LNCAP (cell line): ENCODE results near the gene PKP1.

Source experiments
- CTCF ChIP-seq: fragments of 450-650 bp; IDR thresholded peaks from 2 replicates; pipeline ENCODE4 v1.5.1; 2017; ENCODE audit warnings: mild to moderate bottlenecking

The PKP1 gene

GRCh38 chr1:201251851-201252430 lies 31.4 kb upstream of the PKP1 start:
- TF ChIP-seq CTCF = no peak

- TF ChIP-seq CTCF = no peak
These were observed 30.3 kb upstream of the PKP1 start for GRCh38 chr1:201252944-201253371.

- TF ChIP-seq CTCF = no peak
These were observed 29.9 kb upstream of the PKP1 start for GRCh38 chr1:201253411-201253810.

GRCh38 chr1:201253906-201254624 lies 29.2 kb upstream of the PKP1 start:
- no peak for TF ChIP-seq CTCF

GRCh38 chr1:201254625-201255478 lies 28.5 kb upstream of the PKP1 start:
- peak; percentile 100 for TF ChIP-seq CTCF

GRCh38 chr1:201255479-201256362 lies 27.6 kb upstream of the PKP1 start:
- TF ChIP-seq CTCF = no peak

- no peak for TF ChIP-seq CTCF
These were observed 24.5 kb upstream of the PKP1 start for GRCh38 chr1:201258763-201259230.
